Measurements from ENCODE around the gene KCNQ1.

KCNQ1 gene

DNA sequence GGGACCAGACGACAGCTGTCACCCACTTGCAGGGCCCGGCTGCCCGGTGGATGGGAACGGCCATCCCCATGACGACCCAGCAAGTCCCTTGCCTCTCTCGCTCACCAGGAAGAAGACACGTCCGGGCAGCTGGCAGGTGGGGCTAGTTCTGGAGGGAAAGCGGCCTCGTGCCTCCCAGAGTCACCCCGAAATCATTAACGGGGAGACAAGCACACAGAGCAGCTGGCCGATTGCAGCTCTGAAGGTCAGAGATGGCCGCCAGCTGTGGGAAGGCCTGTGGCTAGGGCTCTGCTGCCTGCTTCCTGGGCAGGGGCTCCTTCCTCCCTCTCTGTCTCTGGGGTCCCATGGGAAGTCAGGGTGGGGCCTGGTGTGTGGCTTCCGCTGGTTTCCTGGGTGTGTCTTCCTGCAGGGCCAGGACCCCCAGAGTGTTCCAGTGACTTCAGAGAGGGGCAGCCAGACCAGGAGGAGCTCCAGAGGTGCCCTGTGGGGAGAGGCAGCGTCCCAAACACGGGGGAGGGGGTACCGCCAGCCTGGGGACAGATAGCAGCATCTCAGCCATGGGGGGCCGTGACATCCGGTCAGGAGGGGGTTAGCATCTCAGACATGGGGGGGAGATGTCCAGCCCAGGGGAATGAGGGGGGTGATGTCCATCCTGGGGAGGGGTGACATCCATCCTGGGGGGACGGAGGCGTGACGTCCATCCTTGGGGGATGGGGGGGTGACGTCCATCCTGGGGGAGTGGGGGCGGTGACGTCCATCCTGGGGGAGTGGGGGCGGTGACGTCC is 114.9 kb downstream of the KCNQ1 start:
- DNase-seq: no peak

DNA sequence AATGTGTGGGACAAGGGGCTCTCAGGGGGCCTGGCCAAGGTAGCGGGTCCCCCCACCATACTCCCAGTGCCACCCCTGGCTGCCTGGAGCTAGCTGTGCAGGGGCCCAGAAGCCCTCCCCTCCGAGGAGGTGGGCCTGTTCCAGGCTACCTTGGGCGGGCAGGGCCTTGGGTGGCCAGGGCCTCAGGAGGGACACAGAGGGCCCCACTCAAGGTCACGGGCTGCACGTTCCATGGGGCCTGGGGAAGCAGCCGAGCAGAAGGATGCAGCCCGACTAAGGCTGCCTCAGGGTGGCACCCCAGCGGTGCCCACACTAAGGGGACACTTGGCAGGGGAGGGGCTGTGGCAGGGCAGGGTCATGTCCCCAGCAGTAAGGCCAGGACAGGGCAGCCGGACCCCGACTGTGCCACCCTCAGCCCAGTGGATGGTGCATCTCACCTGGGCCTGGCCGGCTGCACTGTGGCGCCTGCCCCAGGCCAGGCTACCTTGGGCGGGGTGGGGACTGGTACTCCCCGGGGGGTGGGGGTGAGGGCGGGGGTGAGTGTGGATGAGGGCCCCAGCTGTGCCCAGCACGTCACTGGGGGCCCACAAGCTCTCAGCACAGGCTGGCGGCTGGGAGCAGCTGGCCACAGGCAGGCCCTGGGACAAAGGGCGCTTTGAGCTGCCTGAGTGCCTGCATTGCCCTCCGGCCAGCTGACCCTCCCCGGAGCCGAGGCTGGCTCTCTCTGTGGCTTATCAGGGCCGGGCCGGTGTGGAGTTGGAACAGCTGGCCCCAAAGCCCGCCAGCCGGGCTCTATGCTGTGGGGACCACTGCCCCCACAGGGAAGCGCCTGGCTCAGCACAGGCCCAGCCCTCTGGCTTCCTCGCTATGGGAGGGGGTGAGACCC is 117.1 kb downstream of the KCNQ1 start:
- DNase-seq: no peak

DNA sequence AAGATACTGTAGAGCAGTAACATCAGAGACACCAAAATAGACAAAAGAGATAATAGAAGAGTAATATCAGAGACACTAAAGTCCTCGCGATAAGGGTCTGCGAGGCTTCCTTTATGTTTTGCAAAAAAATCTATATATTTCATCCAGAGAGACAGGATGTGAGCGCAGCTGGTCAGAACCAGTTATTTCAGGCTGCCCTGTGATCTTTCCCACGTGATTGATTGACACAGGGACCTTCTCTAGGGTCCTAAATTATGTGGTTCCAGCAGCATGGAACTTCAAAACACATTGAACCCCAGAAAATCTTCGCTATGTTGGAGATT is 118.0 kb downstream of the KCNQ1 start:
- DNase-seq: no peak

DNA sequence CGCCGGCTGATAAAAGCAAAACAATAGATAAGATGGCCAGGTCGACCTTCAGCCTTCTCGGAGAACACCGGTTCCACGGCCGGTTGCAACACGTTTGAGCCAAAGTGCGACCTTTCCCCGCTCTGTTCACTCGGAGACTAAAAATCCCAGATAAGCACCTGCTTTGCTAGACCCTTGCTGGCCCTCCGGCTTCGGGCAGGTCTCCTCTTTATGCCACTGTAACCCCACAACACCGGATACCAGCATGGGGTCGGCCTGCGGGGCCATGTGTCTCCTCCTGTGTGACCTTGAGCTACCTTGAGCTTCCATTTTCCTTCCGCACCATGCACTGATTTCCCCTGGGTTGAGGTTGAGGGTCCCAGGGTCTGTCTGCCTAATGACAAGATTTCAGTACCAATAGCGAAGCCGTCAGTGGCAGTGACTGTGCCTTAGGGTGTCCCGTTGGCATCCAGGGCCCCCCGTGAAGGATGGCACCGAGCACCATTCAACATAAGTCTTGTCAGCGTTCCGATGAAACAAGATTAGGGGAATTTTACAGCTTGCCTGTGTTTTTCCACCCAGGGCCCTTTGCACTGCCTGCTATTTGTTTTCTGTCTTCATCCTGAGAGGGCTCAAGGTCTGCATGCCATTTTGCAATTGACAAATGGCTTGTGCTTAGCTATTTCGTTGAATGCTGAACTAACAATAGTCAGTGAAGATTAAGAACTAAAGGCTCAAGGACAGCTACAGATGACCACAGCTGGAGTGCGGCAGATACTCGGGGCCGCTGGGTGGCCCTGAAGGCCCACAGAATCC is 118.6 kb downstream of the KCNQ1 start:
- DNase-seq: no peak

DNA sequence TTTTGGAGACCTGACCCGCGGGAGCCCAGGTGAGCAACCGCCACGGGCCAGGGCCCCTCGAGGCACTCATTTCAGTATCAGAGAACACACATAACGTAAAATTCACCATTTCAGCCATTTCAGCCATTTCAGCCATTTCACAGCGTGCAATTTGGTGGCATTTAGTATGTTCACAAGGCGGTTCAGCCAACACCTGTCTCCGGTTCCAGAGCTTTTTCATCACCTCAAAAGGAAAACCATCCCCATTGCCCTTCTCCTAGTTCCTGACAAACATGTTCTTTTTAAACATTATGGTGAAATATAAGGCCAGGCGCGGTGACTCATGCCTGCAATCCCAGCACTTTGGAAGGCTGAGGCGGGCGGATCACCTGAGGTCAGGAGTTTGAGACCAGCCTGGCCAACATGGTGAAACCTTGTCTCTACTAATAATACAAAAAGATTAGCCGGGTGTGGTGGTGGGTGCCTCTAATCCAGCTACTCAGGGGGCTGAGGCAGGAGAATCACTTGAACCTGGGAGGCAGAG is 119.3 kb downstream of the KCNQ1 start:
- no peak for DNase-seq

DNA sequence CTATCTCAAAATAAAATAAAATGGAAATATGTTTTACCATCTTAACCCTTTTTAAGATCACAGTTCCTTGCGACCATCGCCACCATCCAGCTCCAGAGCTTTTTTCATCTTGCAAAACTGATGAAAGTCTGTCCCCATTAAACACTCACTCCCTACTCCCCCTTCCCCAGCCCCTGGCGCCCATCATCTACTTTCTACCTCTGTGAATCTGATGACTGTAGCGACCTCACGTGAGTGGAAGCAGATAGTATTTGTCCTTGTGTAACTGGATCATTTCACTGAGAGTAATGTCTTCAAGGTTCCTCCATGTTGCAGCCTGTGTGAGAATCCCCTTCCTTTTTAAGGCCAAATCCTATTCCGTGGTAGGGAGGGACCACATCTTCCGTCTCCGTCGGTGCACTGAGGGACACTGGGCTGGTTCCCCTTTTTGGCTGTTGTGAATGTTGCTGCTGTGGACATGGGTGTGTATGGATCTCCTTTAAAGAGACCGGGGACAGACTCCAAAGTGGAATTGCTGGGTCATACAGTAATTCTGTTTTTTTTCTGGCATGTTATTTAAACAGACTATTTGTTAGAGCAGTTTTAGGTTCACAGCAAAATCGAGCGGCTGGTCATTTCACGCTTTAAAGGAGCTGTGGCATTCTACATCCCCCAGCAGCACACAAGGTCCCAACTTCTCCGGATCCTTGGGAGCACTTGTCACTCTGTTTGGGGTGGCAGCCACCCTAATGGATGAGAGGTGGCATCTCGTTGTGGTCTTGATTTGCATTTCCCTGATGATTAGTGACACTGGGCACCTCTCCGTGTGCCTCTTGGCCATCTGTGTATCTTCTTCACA is 120.0 kb downstream of the KCNQ1 start:
- no peak for DNase-seq

DNA sequence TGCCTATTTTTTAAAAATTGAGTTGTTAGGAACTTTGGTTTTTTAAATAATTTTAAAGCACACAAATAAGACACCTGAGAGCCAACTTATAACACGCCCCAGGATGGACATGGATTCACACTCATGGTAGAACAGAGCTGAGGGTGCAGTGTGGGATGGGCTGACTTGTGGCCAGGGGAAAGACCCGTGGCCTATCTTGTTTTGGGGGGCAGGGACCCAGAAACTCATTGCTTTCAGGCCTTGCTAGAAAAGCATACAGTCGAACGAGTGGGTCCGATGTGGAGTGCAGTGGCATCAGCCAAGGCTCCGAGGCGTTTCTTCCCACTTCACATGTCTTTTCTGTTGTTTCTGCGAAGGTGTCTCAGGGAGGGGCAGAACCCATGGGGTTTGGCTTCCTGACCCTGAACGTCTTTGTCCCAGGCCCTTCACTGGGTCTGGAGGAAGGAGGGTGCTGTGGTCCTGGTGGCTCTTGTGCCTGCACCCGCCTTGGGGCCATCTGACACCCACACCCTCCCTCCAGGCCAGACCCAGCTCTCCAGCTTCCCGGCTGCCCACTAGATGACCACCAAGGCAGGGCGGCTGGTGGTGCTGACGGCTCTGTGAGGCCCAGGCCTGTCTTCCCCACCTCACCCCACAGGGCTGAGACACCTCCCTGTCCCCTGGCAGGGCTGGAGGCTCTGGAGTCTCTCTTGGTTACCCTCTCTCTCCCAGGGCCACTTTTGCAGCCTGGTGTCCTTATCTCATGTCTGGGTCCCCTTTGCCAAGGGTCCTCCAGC is 120.8 kb downstream of the KCNQ1 start:
- no peak for DNase-seq

DNA sequence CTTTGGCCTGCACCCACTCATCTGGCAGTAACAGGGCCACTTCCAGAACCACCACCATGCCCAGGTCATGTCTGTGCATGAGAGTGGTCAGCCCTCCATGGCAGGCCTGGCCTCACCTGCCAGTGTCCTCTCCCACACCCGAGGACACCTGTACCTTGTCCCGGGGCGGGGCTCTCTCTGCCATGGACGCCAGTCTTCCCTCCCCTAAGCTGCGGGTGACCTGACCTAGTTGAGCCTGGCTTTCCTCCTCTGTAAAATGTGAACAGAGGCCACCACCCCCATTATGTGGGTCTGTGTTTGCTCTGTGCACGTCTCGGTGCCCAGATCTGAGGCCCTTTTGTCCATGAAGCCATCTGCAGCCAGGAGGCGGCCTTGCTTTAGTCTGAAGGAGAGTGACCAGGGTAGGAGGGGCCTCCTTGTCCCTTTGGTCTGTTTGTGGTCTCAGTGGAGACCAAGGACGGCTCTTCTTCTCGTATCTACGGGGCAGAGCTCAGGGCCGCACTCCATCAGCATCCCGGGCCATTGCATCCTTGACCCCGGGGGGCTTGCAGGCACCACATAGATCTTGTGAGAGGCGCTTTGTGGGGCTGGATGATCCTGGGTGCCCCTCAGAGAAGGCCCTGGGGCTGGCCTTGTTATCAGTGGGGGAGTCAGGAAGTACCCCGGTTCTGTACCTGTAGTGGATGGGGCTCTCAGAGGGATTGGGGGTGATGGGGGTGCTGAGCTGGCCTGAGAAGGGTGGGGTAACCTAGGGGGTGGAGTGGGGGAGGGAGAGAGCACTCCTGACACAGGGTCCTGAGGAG is 121.6 kb downstream of the KCNQ1 start:
- DNase-seq: no peak

DNA sequence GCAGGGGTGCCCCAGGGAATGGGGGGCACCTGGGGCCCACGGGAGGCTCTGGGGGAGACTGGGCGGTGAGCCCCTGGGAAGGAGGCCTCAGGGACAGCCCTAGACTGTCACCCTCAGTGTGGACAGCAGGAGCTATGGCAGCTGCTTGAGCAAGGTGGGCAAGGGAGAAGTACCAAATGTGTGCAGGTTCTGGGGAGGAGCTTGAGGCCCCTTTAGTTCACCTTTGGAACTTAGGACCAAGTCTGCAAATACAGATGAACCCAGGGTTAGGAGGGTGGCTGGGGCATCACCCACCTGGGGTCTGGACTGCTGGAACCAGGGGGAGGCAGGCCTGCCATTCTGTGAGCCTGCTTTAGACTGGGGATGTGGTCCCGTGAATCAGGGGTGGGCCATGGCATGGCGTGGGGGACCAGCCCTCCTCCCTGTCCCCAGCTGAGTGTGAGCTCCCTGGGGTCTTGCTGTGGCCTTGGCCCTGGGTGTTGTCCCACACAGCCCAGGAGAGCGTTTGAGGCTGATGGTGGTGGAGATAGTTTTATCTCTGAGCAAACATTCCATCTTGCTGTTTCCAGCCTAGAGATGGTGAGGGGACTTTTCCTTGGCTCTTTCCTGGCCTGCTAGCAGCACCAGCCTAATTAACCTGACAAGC is 122.3 kb downstream of the KCNQ1 start:
- no peak for DNase-seq

DNA sequence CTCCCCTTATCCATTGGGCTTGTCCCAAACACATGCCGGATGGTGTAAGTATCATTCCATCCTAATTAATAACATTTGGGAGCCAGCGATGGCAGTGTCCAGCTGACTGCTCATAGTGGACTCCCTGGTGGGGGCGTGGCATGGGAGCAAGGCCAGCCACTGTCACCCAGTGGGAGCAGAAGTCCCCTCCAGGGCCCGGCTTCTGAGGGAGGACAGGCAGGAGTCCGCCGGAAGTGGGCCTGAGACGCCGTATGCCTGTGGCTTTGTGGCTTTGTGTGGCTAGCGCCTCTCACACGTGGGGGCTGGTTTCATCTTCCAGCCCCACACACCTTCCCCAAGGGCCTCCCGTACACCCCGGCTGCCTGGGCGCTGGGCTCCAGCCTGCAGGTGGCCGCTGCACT is 124.5 kb downstream of the KCNQ1 start:
- no peak for DNase-seq

DNA sequence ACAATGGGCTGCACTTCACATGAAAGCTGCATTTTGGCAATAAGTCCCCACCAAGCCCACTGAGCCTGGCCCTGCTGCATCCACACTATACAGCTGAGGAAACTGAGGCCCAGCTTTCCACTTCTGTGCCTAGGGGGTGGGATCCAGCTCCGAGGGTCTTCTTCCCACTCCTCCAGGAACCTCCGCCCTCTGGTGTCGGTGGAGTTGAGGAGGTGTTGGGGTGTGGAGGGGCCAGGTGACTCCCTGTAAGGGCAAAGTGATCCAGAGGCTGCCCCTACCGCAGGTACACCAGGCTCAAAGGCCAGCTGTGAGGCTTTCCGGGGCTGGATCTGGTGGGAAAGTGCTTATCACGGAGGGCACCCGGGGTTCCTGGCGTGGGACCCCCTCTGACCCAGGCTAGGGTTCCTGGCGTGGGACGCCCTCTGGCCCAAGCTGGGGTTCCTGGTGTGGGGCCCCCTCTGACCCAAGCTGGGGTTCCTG is 125.0 kb downstream of the KCNQ1 start:
- DNase-seq: no peak

DNA sequence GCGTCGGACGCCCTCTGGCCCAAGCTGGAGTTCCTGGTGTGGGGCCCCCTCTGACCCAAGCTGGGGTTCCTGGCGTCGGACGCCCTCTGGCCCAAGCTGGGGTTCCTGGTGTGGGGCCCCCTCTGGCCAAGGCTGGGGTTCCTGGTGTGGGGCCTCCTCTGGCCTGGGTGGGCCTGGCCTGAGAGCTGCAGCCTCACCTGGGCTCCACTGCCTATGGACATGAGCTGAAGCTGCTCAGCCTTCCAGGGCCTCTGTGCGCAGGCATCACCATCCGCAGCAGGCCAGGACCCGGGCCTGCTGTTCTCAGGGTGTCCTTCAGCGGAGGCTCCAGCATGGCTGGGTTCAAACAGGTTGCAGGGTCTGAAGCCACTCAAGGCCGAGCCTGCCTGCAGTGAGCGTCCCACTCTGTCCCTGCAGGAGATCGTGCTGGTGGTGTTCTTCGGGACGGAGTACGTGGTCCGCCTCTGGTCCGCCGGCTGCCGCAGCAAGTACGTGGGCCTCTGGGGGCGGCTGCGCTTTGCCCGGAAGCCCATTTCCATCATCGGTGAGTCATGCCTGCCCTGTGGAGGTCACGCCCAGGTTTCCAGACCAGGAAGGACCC is 125.5 kb downstream of the KCNQ1 start:
- DNase-seq: no peak

DNA sequence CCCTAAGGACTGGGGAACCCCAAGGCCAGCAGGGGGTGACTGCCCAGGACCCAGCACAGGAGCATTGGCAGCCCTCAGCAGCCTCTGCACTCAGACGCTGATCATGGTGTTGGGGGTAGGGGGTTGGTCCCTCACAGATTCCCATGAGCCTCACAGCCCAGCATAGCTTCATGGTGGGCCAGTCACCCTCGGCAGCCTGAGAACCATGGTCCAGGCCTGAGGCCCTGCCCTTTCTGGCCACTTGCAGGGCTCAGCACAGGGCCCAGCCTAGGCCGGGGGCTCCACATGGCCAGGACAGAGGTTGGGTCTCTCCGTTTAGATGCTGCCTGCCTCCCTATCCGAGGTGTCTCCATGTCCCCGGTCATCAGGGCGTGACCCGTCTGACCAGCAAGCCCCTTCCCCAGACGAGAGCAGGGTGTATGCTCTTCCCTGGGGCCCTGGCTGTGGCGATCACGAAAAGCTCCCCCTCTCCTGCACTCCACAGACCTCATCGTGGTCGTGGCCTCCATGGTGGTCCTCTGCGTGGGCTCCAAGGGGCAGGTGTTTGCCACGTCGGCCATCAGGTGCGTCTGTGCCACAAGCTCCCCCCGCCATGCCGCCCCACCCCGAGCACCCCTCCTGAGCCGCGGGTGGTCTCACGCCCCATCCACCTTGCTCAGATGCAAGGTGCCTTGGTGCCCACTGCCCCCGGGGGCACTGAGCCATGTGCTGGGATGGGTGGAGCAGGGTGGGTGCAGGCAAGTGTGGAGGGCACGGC is 126.2 kb downstream of the KCNQ1 start:
- DNase-seq: no peak

DNA sequence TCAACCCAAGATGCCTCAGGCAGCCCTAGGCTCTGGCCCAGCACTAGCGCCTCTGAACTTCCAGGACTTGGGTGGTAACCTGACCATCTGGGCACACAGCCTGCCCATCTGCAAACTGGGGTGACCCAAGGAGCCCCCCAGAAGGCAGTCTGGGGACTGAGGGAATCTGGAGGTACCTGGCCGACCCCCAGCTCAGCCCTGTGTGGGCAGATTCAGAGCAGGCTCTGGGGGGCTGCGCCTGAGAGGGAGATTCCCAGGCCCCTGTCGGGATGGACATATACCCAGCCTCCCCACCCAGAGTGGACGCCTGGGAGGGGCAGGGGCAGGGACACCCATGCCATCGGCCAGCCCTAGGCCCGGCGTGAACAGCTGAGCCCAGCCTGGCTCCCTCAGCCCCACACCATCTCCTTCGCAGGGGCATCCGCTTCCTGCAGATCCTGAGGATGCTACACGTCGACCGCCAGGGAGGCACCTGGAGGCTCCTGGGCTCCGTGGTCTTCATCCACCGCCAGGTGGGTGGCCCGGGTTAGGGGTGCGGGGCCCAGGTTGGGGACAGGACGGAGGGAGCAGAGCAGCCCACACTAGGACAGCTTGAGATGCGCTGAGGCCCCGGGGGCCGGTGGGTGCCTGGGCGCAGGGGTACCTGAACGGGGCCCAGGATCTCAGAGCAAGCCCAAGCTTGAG is 126.9 kb downstream of the KCNQ1 start:
- no peak for DNase-seq

DNA sequence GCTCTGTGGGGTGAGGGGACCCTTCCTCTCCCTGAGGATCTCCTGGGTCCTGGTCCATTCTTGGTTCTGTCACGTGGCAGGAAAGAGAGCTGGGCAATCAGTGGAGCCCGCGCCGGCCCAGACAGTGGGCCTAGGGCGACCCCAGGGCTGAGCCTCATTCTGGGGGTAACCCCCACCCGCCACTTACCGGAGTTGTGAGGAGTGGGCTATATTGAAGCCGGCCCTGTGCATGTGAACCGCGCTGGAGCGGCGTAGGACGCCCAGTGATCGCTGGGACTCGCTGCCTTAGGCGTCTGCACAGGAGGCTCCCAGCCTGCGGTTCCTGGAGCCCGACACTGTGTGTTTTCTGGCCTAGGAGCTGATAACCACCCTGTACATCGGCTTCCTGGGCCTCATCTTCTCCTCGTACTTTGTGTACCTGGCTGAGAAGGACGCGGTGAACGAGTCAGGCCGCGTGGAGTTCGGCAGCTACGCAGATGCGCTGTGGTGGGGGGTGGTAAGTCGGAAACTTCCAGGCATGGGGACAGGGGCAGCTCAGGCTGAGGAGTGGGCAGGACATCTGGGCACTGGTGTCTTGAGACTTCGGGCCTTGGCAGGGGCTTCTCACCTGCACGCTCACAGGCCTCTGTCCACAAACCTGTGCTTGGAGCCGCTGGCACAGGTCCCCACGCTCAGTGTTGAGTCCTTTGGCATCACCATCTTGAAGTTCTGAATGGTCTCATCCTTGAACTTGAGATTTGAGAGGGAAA is 127.9 kb downstream of the KCNQ1 start:
- DNase-seq: no peak

DNA sequence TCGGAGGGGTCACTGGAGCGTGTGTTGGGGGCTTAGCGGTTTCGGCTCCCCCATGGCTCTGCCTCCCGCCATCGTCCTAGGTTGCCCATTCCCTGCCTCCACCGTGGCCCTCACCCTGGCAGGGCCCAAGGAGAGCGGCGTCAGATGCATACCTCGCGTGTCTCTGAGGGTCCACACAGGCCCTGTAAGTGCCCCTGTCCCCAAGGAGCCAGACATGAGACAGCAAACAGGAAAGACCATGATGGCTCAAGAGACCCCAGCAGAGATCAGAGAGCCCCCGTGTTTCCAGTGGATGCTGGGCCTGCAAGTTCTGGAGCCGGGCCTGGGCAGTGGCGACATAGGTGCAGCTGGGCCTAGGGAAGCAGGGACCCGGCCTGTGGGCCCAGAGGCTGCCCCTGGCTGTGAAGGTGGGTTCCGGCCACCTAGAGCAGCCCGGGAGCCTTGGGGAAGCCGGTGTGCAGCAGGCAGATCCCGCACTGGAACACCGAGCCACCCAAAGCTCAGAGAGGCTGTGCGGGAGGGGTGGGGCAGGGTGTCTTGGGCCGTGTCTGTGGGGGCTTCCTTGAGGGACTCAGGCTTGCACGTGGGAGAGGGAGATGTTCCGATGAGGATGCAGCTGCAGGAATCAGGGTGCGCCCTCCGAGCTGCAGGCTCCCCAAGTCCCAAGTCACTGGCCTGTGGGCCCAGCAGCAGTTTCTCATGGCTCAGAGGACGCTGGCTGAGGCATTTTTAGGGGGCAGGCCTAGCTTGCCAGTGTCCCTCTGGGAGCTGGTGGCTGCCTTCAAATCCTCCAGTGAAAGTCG is 128.6 kb downstream of the KCNQ1 start:
- no peak for DNase-seq
